SH-SY5Y (cell line): ENCODE data around the gene ZNF24.

Experiments
- GATA2 ChIP-seq: IDR thresholded peaks from 2 replicates; pipeline ENCODE4 v1.6.1; 2011; ENCODE audit warnings: mild to moderate bottlenecking, low read depth, low read length
- GATA3 ChIP-seq: IDR thresholded peaks from 2 replicates; pipeline ENCODE4 v1.6.1; 2011; ENCODE audit warnings: low read depth, mild to moderate bottlenecking, low read length, moderate library complexity

- TF ChIP-seq GATA2 (no peak), GATA3 (no peak)
Observed at GRCh38 chr18:35374708-35375107, 30.5 kb upstream of the ZNF24 start.
